K562 (cell line): ENCODE results near the gene SFXN3. TPM values are rescaled to one million over a fixed set of nuclear protein-coding genes. Genes with fewer than 3 reads are reported as not detected.

ENCODE experiments used
- ATAC-seq: fragments of 200-7000 bp; cut with Tn5 transposase; 3 replicates; pipeline ENCODE4 v1.9.1; 2020; ENCODE audit warnings: moderate library complexity
- BruUV-seq: library from RNA; stranded (reverse); fragments of 400-500 nt; replicated peaks from 2 replicates; lab custom pipeline; 2021; lab: Mats Ljungman, UMichigan
- CTCF ChIA-PET: fragments of 300-600 bp; formaldehyde crosslinking; extraction: SDS; loops from one replicate; lab custom pipeline; 2021; ENCODE audit warnings: low intra/inter-chr PET ratio; lab: Yijun Ruan, JAX
- POLR2A ChIA-PET: fragments of 300-600, 350-650 bp; sonication (Branson Sonifier 250); formaldehyde crosslinking; extraction: SDS; loops from one replicate; lab custom pipeline; 2021; ENCODE audit warnings: antibody characterized with exemption, inconsistent platforms; lab: Yijun Ruan, JAX
- DNase-seq, 4 experiments: peaks; one replicate each; pipeline versions ENCODE4 v3.0.0 to v3.0.0-alpha.2; 2011 to 2018; ENCODE audit warnings: low spot score in 3 of 4, mixed read lengths in 3 of 4; ENCODE audit errors: extremely low read depth in 1 of 4
- FAIRE-seq: peaks from 2 replicates; lab custom pipeline; 2011; peaks lifted over from hg19 to GRCh38; lab: Jason Lieb, UNC
- H2AFZ ChIP-seq: 2 replicates; pipeline ENCODE4 v1.6.0; 2011; ENCODE audit warnings: low read depth, low read length, control low read depth, inconsistent platforms
- H3K27ac ChIP-seq: fragments of 200-600 bp; 3 replicates; pipeline ENCODE4 v1.8.0; 2011; ENCODE audit warnings: low read depth, mild to moderate bottlenecking, control low read depth, inconsistent platforms, low read length, moderate library complexity, mixed read lengths; ENCODE audit errors: extremely low read depth
- H3K27me3 ChIP-seq, 2 experiments: fragments of 300-600 bp in 1 of 2; 2 replicates in 1 of 2; 3 replicates in 1 of 2; pipeline versions ENCODE4 v1.6.0 to v1.8.0; 2011; ENCODE audit warnings: inconsistent platforms in 2 of 2, low read length in 2 of 2, mild to moderate bottlenecking in 1 of 2, mixed read lengths in 1 of 2, moderate library complexity in 1 of 2; ENCODE audit not compliant: control insufficient read depth in 2 of 2, insufficient read depth in 2 of 2
- H3K36me3 ChIP-seq: fragments of 300-600 bp; 3 replicates; pipeline ENCODE4 v1.8.0; 2011; ENCODE audit warnings: mild to moderate bottlenecking, low read length, inconsistent platforms; ENCODE audit not compliant: control insufficient read depth, insufficient read depth
- H3K4me1 ChIP-seq, 2 experiments: fragments of 200-600 bp in 1 of 2; replicated peaks in 1 of 2; 2 replicates in 1 of 2; 3 replicates in 1 of 2; pipeline versions ENCODE4 v1.5.1 to v1.8.0; 2011; ENCODE audit warnings: inconsistent platforms in 2 of 2, low read length in 2 of 2, mild to moderate bottlenecking in 1 of 2, mixed read lengths in 1 of 2, moderate library complexity in 1 of 2; ENCODE audit not compliant: control insufficient read depth in 2 of 2, insufficient read depth in 2 of 2
- H3K4me2 ChIP-seq: 2 replicates; pipeline ENCODE4 v1.6.1; 2011; ENCODE audit warnings: low read length, control low read depth, inconsistent platforms, mixed read lengths; ENCODE audit not compliant: insufficient read depth
- H3K4me3 ChIP-seq: fragments of 200-600 bp; sonication (generic), shearing (Covaris generic); 2 replicates; pipeline ENCODE4 v1.5.1; 2016; ENCODE audit warnings: control low read depth, inconsistent platforms
- H3K79me2 ChIP-seq: fragments of 200-600 bp; 3 replicates; pipeline ENCODE4 v1.8.0; 2011; ENCODE audit warnings: low read length, inconsistent platforms; ENCODE audit not compliant: control insufficient read depth, insufficient read depth
- H3K9ac ChIP-seq, 2 experiments: 2 replicates each; pipeline versions ENCODE4 v1.6.0 to v1.6.1; 2011; ENCODE audit warnings: low read depth in 2 of 2, low read length in 2 of 2, control low read depth in 1 of 2, inconsistent platforms in 1 of 2, mild to moderate bottlenecking in 1 of 2, mixed read lengths in 1 of 2; ENCODE audit not compliant: insufficient read depth in 1 of 2
- H3K9me1 ChIP-seq: one replicate; pipeline ENCODE4 v1.6.0; 2011; ENCODE audit warnings: inconsistent platforms, mild to moderate bottlenecking, low read length, moderate library complexity; ENCODE audit not compliant: control insufficient read depth, insufficient read depth
- H3K9me3 ChIP-seq: replicated peaks from 2 replicates; pipeline ENCODE4 v1.5.1; 2011; ENCODE audit warnings: low read depth, low read length, inconsistent platforms; ENCODE audit not compliant: control insufficient read depth, insufficient read depth
- H4K20me1 ChIP-seq: replicated peaks from 2 replicates; pipeline ENCODE4 v1.6.1; 2011; ENCODE audit warnings: low read length, inconsistent platforms, mixed read lengths; ENCODE audit not compliant: control insufficient read depth, insufficient read depth
- ASH1L ChIP-seq: fragments of 450-650 bp; IDR thresholded peaks from 2 replicates; pipeline ENCODE4 v1.6.1; 2018; ENCODE audit warnings: borderline replicate concordance, mild to moderate bottlenecking, low read depth; ENCODE audit not compliant: partially characterized antibody
- KLF6 ChIP-seq: fragments of 250-450 bp; sonication (Bioruptor Pico); IDR thresholded peaks from 2 replicates; pipeline ENCODE4 v1.4.0; 2020; ENCODE audit warnings: mild to moderate bottlenecking, moderate library complexity, borderline replicate concordance
- NUFIP1 ChIP-seq: fragments of 450-650 bp; IDR thresholded peaks from 2 replicates; pipeline ENCODE4 v1.6.1; 2018; ENCODE audit not compliant: partially characterized antibody
- RAD21 ChIP-seq, 2 experiments: fragments of 250-450 bp in 1 of 2; fragments of 450-650 bp in 1 of 2; sonication (Bioruptor Pico) in 1 of 2; formaldehyde crosslinking in 1 of 2; IDR thresholded peaks in 1 of 2; conservative IDR thresholded peaks in 1 of 2; 2 replicates each; pipeline versions ENCODE4 v1.4.0 to v1.8.0; 2020 to 2022; ENCODE audit warnings: mild to moderate bottlenecking in 2 of 2, moderate library complexity in 1 of 2
- TSHZ1 ChIP-seq: fragments of 250-450 bp; sonication (Bioruptor Pico); IDR thresholded peaks from 2 replicates; pipeline ENCODE4 v1.4.0; 2020; ENCODE audit warnings: mild to moderate bottlenecking, moderate library complexity
- ZNF316 ChIP-seq: fragments of 450-650 bp; IDR thresholded peaks from 2 replicates; pipeline ENCODE4 v1.6.1; 2016
- ZNF561 ChIP-seq: fragments of 450-650 bp; formaldehyde crosslinking; conservative IDR thresholded peaks from 2 replicates; pipeline ENCODE4 v1.4.0; 2020; ENCODE audit warnings: mild to moderate bottlenecking, moderate library complexity
- ZNF785 ChIP-seq: fragments of 250-450 bp; sonication (Bioruptor Pico); IDR thresholded peaks from 2 replicates; pipeline ENCODE4 v1.4.0; 2020; ENCODE audit warnings: mild to moderate bottlenecking
- WGBS: fragments of 100-300 bp; shearing (Covaris generic); methylation state at CpG from one replicate; pipeline ENCODE4 v1.1.6; 2016; ENCODE audit warnings: low coverage, mixed read lengths; ENCODE audit not compliant: insufficient coverage; ENCODE audit errors: missing lambda C conversion rate; 5-methylcytosine and 5-hydroxymethylcytosine counted together
- in situ Hi-C: fragments of 300-500 bp; cut with MboI; formaldehyde crosslinking; loops from 4 replicates; pipeline ENCODE4 v1.15.0; 2018; ENCODE audit warnings: inconsistent platforms, mixed read lengths
- intact Hi-C: fragments of 100-400 bp; cut with micrococcal nuclease; formaldehyde crosslinking; loops from 2 replicates; pipeline ENCODE4 v1.14.2; 2022
- polyA plus RNA-seq, 8 experiments: library from polyadenylated mRNA; depleted of rRNA in 4 of 8; stranded (reverse) in 5 of 8; unstranded in 3 of 8; fragments of >200 nt; fragmentation: Nextera tagmentation in 2 of 8; fragmentation: Illumina TruSeq in 1 of 8; extraction: Ambion mirVana in 2 of 8; extraction: Trizol in 1 of 8; gene quantifications; 2 replicates each; pipeline versions ENCODE4 v1.2.1 to v1.2.3, GENCODE V29; 2011 to 2014; ENCODE audit warnings: inconsistent platforms in 1 of 8, missing spikeins in 1 of 8
- total RNA-seq, 7 experiments: library from RNA; depleted of rRNA in 6 of 7; stranded (reverse); fragments of >200 nt in 6 of 7; fragmentation: Illumina TruSeq in 2 of 7; extraction: Trizol in 2 of 7; gene quantifications; 2 replicates each; pipeline versions ENCODE4 v1.2.1 to v1.2.3, GENCODE V29; 2011 to 2021; ENCODE audit warnings: low replicate concordance in 1 of 7

SFXN3 gene
- total and polyA plus RNA-seq, 9 of the 15 experiments (the other 6 are each of a cell fraction or from before 2014, with no cell fraction given) = 0.24 to 4.6 (median 0.86) TPM

DNA sequence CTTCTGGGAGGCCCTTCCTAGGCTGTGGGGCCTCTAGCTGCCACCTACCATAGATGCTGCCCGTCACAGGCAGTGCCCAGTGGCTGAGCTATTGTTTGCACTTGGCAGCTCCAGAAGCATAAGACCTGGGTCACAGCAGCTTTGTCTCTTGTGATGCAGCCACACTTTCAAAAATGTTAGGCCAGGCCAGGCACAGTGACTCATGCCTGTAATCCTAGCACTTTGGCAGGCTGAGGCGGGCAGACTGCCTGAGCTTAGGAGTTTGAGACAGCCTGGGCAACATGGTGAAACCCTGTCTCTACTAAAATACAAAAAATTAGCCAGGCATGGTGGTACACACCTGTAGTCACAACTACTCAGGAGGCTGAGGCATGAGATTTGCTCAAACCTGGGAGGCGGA lies 21.3 kb downstream of the SFXN3 start:
- Histone ChIP-seq H3K9ac (no peak overlapping the region), H2AFZ (no peak overlapping the region), H3K4me2 (no peak overlapping the region), H4K20me1 (no peaks in the 10 kb centered on the region), H3K79me2 (peaks cover 17% of the 10 kb centered on the region), H3K4me3 (no peak overlapping the region), H3K9me3 (no peaks in the 10 kb centered on the region), H3K27me3 (no peaks in the 10 kb centered on the region), H3K4me1 (peaks cover 4 to 17% of the 10 kb centered on the region in 2 experiments; a peak in 3 of 5 replicates), H3K9me1 (no peaks in the 10 kb centered on the region), H3K27ac (no peak overlapping the region), H3K36me3 (peaks cover 17% of the 10 kb centered on the region; the same call in 2 of the 3 replicates)
- CTCF ChIA-PET = no interaction called here
- POLR2A ChIA-PET = interaction anchor here (0.6 to 1.6 kb wide), 3 partner anchors 9 to 41 kb away, joined by 3 to 7 read pairs (median 4); no protein-coding TSS in a partner anchor
- WGBS = 76% methylated on average over 2 of the region's 3 CpGs
- intact Hi-C loops = no loop called here
- TF ChIP-seq NUFIP1 (no peak), ZNF561 (CRISPR knock-in tag) (no peak), KLF6 (CRISPR knock-in tag) (no peak)
- FAIRE-seq = no peak
- no peak for DNase-seq
- in situ Hi-C loops = no loop called here
- no peak for ATAC-seq
- BruUV-seq = no TSS peak

DNA sequence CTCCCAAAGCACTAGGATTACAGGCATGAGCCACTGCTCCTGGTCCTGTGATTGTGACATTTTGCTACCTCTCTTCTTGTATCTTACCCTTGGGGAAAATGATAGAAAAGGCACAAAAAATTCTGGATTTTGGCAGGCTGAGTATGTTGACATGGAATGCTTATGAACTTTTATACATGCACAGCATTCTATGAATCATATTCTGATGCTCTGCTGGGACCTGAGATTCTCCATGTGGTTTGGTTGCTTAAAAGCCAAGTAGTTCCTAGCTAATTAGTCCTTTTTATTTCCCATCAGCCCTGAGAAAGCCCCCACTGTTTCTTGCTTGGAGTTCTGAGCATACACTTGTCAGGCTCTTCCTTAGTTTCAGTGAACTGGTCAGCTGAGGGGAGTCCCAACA lies 22.5 kb downstream of the SFXN3 start:
- H3K4me1 ChIP-seq = peaks cover 4 to 13% of the 10 kb centered on the region in 2 experiments; a peak in 4 of 5 replicates
- no TSS peak for BruUV-seq
- intact Hi-C loops = no loop called here
- in situ Hi-C loops = no loop called here
- H3K4me3 ChIP-seq = no peak overlapping the region
- DNase-seq (no peak), ATAC-seq (no peak), FAIRE-seq (no peak)
- no peak overlapping the region for H3K27ac ChIP-seq
- ChIA-PET POLR2A (interaction anchor here (0.7 kb wide), 1 partner anchor 50 kb away, joined by 4 read pairs; no protein-coding TSS in a partner anchor), CTCF (no interaction called here)
- no peaks in the 10 kb centered on the region for H3K27me3 ChIP-seq
- H3K79me2 ChIP-seq = peaks cover 28% of the 10 kb centered on the region
- H3K36me3 ChIP-seq = peaks cover 24% of the 10 kb centered on the region; the same call in 2 of the 3 replicates
- no peak overlapping the region for H2AFZ ChIP-seq
- no peaks in the 10 kb centered on the region for H4K20me1 ChIP-seq
- H3K9me1 ChIP-seq = no peaks in the 10 kb centered on the region
- H3K9me3 ChIP-seq = no peaks in the 10 kb centered on the region
- TF ChIP-seq ASH1L (no peak), RAD21 (CRISPR knock-in tag; conservative IDR thresholded peaks at IDR 0.05 in 1 of 2, IDR thresholded peaks at IDR 0.05 in 1 of 2) (no peak), ZNF316 (no peak), TSHZ1 (no peak), ZNF785 (no peak)
- no peak overlapping the region for H3K9ac ChIP-seq
- H3K4me2 ChIP-seq = no peak overlapping the region
